Endodermal cell (in vitro differentiated cells): Measurements from ENCODE around the gene CELF4. TPM values are rescaled to one million over a fixed set of nuclear protein-coding genes. Genes with fewer than 3 reads are reported as not detected.

Experiments
- DNase-seq: peaks from one replicate; pipeline ENCODE4 v3.0.0-alpha.2; 2017
- H3K27ac ChIP-seq: 2 replicates; pipeline ENCODE4 v1.5.1; 2013; ENCODE audit warnings: mild to moderate bottlenecking, low read depth, low read length, moderate library complexity
- H3K27me3 ChIP-seq: 2 replicates; pipeline ENCODE4 v1.6.1; 2013; ENCODE audit warnings: mild to moderate bottlenecking, low read length, moderate library complexity; ENCODE audit not compliant: insufficient read depth, control insufficient read depth, poor library complexity, severe bottlenecking
- H3K36me3 ChIP-seq: 2 replicates; pipeline ENCODE4 v1.7.0; 2013; ENCODE audit warnings: mild to moderate bottlenecking, low read length, moderate library complexity; ENCODE audit not compliant: control insufficient read depth, insufficient read depth
- H3K4me1 ChIP-seq: one replicate; pipeline ENCODE4 v1.7.0; 2013; ENCODE audit warnings: low read length; ENCODE audit not compliant: control insufficient read depth, insufficient read depth
- H3K4me3 ChIP-seq: 2 replicates; pipeline ENCODE4 v1.5.1; 2013; ENCODE audit warnings: mild to moderate bottlenecking, low read length, moderate library complexity
- H3K9ac ChIP-seq: 2 replicates; pipeline ENCODE4 v1.6.1; 2013; ENCODE audit warnings: mild to moderate bottlenecking, low read length, moderate library complexity; ENCODE audit not compliant: poor library complexity, severe bottlenecking; ENCODE audit errors: extremely low read depth
- H3K9me3 ChIP-seq: 2 replicates; pipeline ENCODE4 v1.6.1; 2013; ENCODE audit warnings: mild to moderate bottlenecking, low read length, moderate library complexity; ENCODE audit not compliant: control insufficient read depth
- H3K27ac Mint-ChIP-seq: 2 replicates; pipeline ENCODE4 v1.8.0; 2020; ENCODE audit warnings: mixed read lengths
- H3K27me3 Mint-ChIP-seq: 2 replicates; pipeline ENCODE4 v1.8.0; 2021; ENCODE audit warnings: mild to moderate bottlenecking, mixed read lengths; ENCODE audit not compliant: insufficient read depth
- H3K36me3 Mint-ChIP-seq: 2 replicates; pipeline ENCODE4 v1.8.0; 2020; ENCODE audit warnings: low read depth, mixed read lengths
- H3K4me1 Mint-ChIP-seq: 2 replicates; pipeline ENCODE4 v1.8.0; 2020; ENCODE audit warnings: mixed read lengths
- H3K4me3 Mint-ChIP-seq: 2 replicates; pipeline ENCODE4 v1.8.0; 2020; ENCODE audit warnings: mild to moderate bottlenecking, moderate library complexity, mixed read lengths
- H3K9me3 Mint-ChIP-seq: 2 replicates; pipeline ENCODE4 v1.8.0; 2020; ENCODE audit warnings: mild to moderate bottlenecking, mixed read lengths
- WGBS, 2 experiments: methylation state at CpG; one replicate each; pipeline versions ENCODE4 v1.1.5 to v1.1.7; 2013; ENCODE audit warnings: missing lambda C conversion rate in 2 of 2, mixed read lengths in 1 of 2; ENCODE audit not compliant: insufficient coverage in 1 of 2, insufficient read length in 1 of 2; 5-methylcytosine and 5-hydroxymethylcytosine counted together
- total RNA-seq, 2 donors: library from RNA; stranded (reverse); fragmentation: NEBNext Ultra II Directional in 1 of 2; extraction: Animal tissue kit (Norgen Biotek cat#: 25700) in 1 of 2; gene quantifications; 2 replicates in 1 of 2; 3 replicates in 1 of 2; pipeline ENCODE4 v1.2.1, GENCODE V29; 2021
- TF ChIP-seq, protein P1 (sequence below): fragments of 200-600 bp; sonication (generic); conservative IDR thresholded peaks from 2 replicates; pipeline ENCODE4 v1.5.0; 2021; ENCODE audit warnings: antibody characterized with exemption, mild to moderate bottlenecking

CELF4 gene
- total RNA-seq, 2 donors from 2014 or later = 5.7 to 6.7 TPM

GRCh38 chr18:37389041-37389440 lies 176.6 kb downstream of the CELF4 start:
- Histone ChIP-seq H3K4me3 (no peak overlapping the region), H3K27ac (no peak overlapping the region), H3K36me3 (no peaks in the 10 kb centered on the region), H3K9me3 (peaks cover 7% of the 10 kb centered on the region), H3K27me3 (peaks cover 22% of the 10 kb centered on the region), H3K4me1 (peaks cover 4% of the 10 kb centered on the region), H3K9ac (no peak overlapping the region)
- Mint-ChIP-seq H3K9me3 (peaks cover 16% of the 10 kb centered on the region), H3K4me1 (peaks cover 21% of the 10 kb centered on the region), H3K27ac (no peak overlapping the region), H3K4me3 (no peak overlapping the region), H3K27me3 (peaks cover 46% of the 10 kb centered on the region), H3K36me3 (no peaks in the 10 kb centered on the region)
- DNase-seq = no peak
- TF ChIP-seq, protein P1, sequence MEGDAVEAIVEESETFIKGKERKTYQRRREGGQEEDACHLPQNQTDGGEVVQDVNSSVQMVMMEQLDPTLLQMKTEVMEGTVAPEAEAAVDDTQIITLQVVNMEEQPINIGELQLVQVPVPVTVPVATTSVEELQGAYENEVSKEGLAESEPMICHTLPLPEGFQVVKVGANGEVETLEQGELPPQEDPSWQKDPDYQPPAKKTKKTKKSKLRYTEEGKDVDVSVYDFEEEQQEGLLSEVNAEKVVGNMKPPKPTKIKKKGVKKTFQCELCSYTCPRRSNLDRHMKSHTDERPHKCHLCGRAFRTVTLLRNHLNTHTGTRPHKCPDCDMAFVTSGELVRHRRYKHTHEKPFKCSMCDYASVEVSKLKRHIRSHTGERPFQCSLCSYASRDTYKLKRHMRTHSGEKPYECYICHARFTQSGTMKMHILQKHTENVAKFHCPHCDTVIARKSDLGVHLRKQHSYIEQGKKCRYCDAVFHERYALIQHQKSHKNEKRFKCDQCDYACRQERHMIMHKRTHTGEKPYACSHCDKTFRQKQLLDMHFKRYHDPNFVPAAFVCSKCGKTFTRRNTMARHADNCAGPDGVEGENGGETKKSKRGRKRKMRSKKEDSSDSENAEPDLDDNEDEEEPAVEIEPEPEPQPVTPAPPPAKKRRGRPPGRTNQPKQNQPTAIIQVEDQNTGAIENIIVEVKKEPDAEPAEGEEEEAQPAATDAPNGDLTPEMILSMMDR = no peak
- WGBS, 2 experiments = 70 to 100% methylated on average over 1 to 5 of the region's 5 CpGs

- Mint-ChIP-seq H3K27ac (no peak overlapping the region), H3K4me3 (no peak overlapping the region), H3K36me3 (no peaks in the 10 kb centered on the region), H3K9me3 (peaks cover 16% of the 10 kb centered on the region), H3K4me1 (peaks cover 22% of the 10 kb centered on the region), H3K27me3 (peaks cover 42% of the 10 kb centered on the region)
- WGBS, 2 experiments = 66 to 69% methylated on average over 4 to 5 of the region's 5 CpGs
- Histone ChIP-seq H3K4me1 (peaks cover 3% of the 10 kb centered on the region), H3K9ac (no peak overlapping the region), H3K4me3 (no peak overlapping the region), H3K9me3 (peaks cover 7% of the 10 kb centered on the region), H3K27me3 (peaks cover 18% of the 10 kb centered on the region), H3K36me3 (no peaks in the 10 kb centered on the region), H3K27ac (no peak overlapping the region)
- TF ChIP-seq, protein P1 = no peak
- no peak for DNase-seq
Observed at GRCh38 chr18:37388413-37388812, 177.2 kb downstream of the CELF4 start.

DNA sequence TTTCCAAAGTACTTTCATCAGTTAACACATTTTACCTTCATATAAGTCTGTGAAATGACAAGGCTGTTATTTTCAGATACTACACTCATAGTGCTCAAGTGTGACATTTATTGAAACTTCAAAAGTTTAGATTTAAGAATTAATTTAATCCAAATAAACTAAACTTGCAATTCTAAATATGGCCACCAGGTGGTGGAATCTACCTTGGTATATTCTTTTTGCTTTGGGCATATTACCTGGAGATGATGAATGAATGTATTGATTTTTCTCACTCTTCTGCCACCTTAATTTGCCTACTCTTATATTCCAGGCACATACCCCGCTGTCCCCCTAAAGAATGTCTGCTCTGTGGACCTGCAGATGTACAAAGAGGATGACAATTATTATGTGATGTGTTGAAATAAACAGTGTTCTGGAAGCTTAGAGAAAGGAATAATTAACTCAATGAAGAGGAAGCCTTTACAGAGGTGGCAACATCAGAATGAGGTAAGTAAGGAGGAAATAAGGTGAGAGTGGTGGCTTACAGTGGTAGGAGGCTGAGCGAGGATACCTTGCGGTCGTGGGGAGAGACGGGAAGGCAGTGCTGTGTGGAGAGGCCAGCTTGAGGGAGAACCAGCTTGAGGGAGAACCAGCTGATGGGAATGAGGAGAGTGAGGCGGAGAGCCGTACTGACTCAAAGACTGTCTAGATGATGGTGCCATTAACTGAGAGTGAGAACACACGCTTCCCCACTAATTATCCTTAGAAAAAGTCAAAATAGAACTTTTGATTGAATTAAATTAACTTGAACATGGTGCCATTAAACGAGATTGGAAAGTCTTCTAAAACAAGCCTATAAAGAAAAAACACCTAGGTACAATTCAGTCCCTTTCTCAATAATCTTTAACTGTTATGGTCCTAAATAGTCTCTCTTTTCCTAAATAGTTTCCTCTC lies 179.5 kb downstream of the CELF4 start:
- H3K4me3 ChIP-seq = no peak overlapping the region
- H3K27ac ChIP-seq = no peak overlapping the region
- Mint-ChIP-seq H3K4me1 (peaks cover 11% of the 10 kb centered on the region), H3K9me3 (peaks cover 16% of the 10 kb centered on the region), H3K36me3 (no peaks in the 10 kb centered on the region), H3K27ac (no peak overlapping the region), H3K4me3 (no peak overlapping the region), H3K27me3 (peaks cover 19% of the 10 kb centered on the region)
- DNase-seq = no peak
- TF ChIP-seq, protein P1 = peak; percentile 88
- 83 to 97% methylated on average over 4 to 9 of the region's 9 CpGs for WGBS, 2 experiments
- H3K36me3 ChIP-seq = no peaks in the 10 kb centered on the region
- H3K4me1 ChIP-seq = no peaks in the 10 kb centered on the region
- H3K9me3 ChIP-seq = peaks cover 7% of the 10 kb centered on the region
- no peaks in the 10 kb centered on the region for H3K27me3 ChIP-seq
- no peak overlapping the region for H3K9ac ChIP-seq
